ENCODE data around the gene NOB1.

DNA sequence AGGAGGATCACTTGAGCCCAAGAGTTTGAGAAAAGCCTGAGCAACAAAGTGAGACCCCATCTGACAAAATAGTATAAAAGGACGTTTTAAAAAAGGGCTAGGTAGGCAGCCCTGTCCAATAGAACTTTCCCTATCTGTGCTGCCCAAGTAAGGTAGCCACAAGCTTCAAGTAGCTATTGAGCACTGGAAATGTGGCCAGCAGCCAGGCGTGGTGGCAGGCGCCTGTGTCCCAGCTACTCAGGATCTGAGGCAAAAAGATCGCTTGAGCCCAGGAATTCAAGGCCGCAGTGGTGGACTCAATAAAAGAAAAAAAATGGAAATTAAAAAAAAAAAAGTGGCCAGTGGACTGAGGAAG lies 26.8 kb downstream of the NOB1 start:
- no peak for TF ChIP-seq EZH2phosphoT487 (IDR thresholded peaks at IDR 0.05; ENCODE audit: insufficient read depth, low read depth)
- TF ChIP-seq EZH2 (IDR thresholded peaks at IDR 0.05; ENCODE audit: insufficient read depth, poor library complexity, severe bottlenecking) = no peak

Data from GM23248 (cell line).